Panc1 (cell line): ENCODE data around the gene NDC1. TPM values are rescaled to one million over a fixed set of nuclear protein-coding genes. Genes with fewer than 3 reads are reported as not detected.

ENCODE experiments used
- ATAC-seq: fragments of 200-7000 bp; cut with Tn5 transposase; 2 replicates; pipeline ENCODE4 v1.9.1; 2020; ENCODE audit warnings: mild to moderate bottlenecking, moderate library complexity
- BruUV-seq: library from RNA; stranded (reverse); fragments of 400-500 nt; replicated peaks from 2 replicates; lab custom pipeline; 2021; lab: Mats Ljungman, UMichigan
- CTCF ChIA-PET: fragments of 300-600 bp; sonication (Branson Sonifier 250); formaldehyde crosslinking; loops from one replicate; lab custom pipeline; 2022; ENCODE audit warnings: antibody characterized with exemption; lab: Charles Lee
- POLR2A ChIA-PET: fragments of 300-600 bp; sonication (Branson Sonifier 250); formaldehyde crosslinking; loops from one replicate; lab custom pipeline; 2022; ENCODE audit warnings: antibody characterized with exemption; lab: Charles Lee
- DNase-seq: peaks from one replicate; pipeline ENCODE4 v3.0.0-alpha.2; 2010; ENCODE audit warnings: low read depth, low spot score
- H3K27ac ChIP-seq: 2 replicates; pipeline ENCODE4 v1.5.1; 2011; ENCODE audit warnings: mild to moderate bottlenecking, low read length, inconsistent platforms
- H3K27me3 ChIP-seq: fragments of 200-500 bp; sonication (Bioruptor generic); 2 replicates; pipeline ENCODE4 v1.6.0; 2014; ENCODE audit warnings: low read length, inconsistent platforms; ENCODE audit not compliant: control insufficient read depth, insufficient read depth
- H3K36me3 ChIP-seq: fragments of 200-500 bp; sonication (Bioruptor generic); 2 replicates; pipeline ENCODE4 v1.5.1; 2014; ENCODE audit warnings: inconsistent platforms, mild to moderate bottlenecking, low read length, moderate library complexity; ENCODE audit not compliant: control insufficient read depth, insufficient read depth
- H3K4me1 ChIP-seq: 2 replicates; pipeline ENCODE4 v1.5.1; 2011; ENCODE audit warnings: inconsistent platforms, mild to moderate bottlenecking, low read length, moderate library complexity; ENCODE audit not compliant: control insufficient read depth, insufficient read depth
- H3K4me3 ChIP-seq, 2 experiments: 2 replicates each; pipeline ENCODE4 v1.5.1; 2011 to 2012; ENCODE audit warnings: low read depth in 2 of 2, low read length in 2 of 2, mild to moderate bottlenecking in 2 of 2, inconsistent platforms in 1 of 2, moderate library complexity in 1 of 2
- H3K9me3 ChIP-seq: fragments of 200-500 bp; sonication (Bioruptor generic); 2 replicates; pipeline ENCODE4 v1.5.1; 2014; ENCODE audit warnings: low read depth, mild to moderate bottlenecking, inconsistent platforms, low read length, moderate library complexity; ENCODE audit not compliant: control insufficient read depth, insufficient read depth
- POLR2AphosphoS5 ChIP-seq: IDR thresholded peaks from 2 replicates; pipeline ENCODE4 v1.6.1; 2012; ENCODE audit warnings: mild to moderate bottlenecking, low read depth, low read length, moderate library complexity
- REST ChIP-seq, 2 experiments: IDR thresholded peaks; 2 replicates each; pipeline ENCODE4 v1.6.1; 2011 to 2012; ENCODE audit warnings: low read depth in 2 of 2, control low read depth in 1 of 2, low read length in 1 of 2, mild to moderate bottlenecking in 1 of 2, moderate library complexity in 1 of 2; ENCODE audit not compliant: insufficient read depth in 1 of 2
- SIN3A ChIP-seq: IDR thresholded peaks from 2 replicates; pipeline ENCODE4 v1.6.1; 2012; ENCODE audit warnings: low read depth, mild to moderate bottlenecking, low read length, moderate library complexity, borderline replicate concordance; ENCODE audit not compliant: insufficient read depth
- TCF7L2 ChIP-seq: IDR thresholded peaks from 2 replicates; pipeline ENCODE4 v1.6.1; 2011; ENCODE audit warnings: mild to moderate bottlenecking, low read depth, low read length, inconsistent platforms
- in situ Hi-C: cut with HindIII; loops from 2 replicates; pipeline ENCODE4 v1.10.0; 2016; ENCODE audit warnings: low sequenced_read_pairs, low pct_unique_long_range_greater_than_20kb
- intact Hi-C: fragments of 100-400 bp; cut with micrococcal nuclease; formaldehyde crosslinking; loops from one replicate; pipeline ENCODE4 v1.10.0; 2022; ENCODE audit not compliant: unreplicated experiment
- total RNA-seq: library from RNA; stranded (reverse); gene quantifications from one replicate; pipeline ENCODE4 v1.2.1, GENCODE V29; 2021; ENCODE audit not compliant: unreplicated experiment
- TF ChIP-seq, protein P1 (sequence below): fragments of 450-650 bp; IDR thresholded peaks from 2 replicates; pipeline ENCODE4 v1.5.1; 2017; ENCODE audit warnings: mild to moderate bottlenecking

NDC1 gene
- total RNA-seq, 1 experiment from 2014 or later: 44.4 TPM

GRCh38 chr1:53728702-53729455 is 109.2 kb downstream of the NDC1 start:
- Histone ChIP-seq H3K4me3 (no peak overlapping the region), H3K36me3 (no peaks in the 10 kb centered on the region), H3K27ac (no peak overlapping the region), H3K9me3 (no peaks in the 10 kb centered on the region), H3K27me3 (no peaks in the 10 kb centered on the region; the same call in 1 of the 2 replicates), H3K4me1 (peaks cover 2% of the 10 kb centered on the region; the same call in 1 of the 2 replicates)
- in situ Hi-C loops: no loop called here
- 0 out of 2 replicates have a peak, but pooled peaks have one; percentile 50 for TF ChIP-seq TCF7L2
- no peak for TF ChIP-seq SIN3A
- BruUV-seq: no TSS peak
- ChIA-PET CTCF (no interaction called here), POLR2A (no interaction called here)
- intact Hi-C loops: no loop called here
- ATAC-seq (no peak), DNase-seq (no peak)

GRCh38 chr1:53728196-53728595 is 109.9 kb downstream of the NDC1 start:
- ATAC-seq (no peak), DNase-seq (no peak)
- TF ChIP-seq TCF7L2 (no peak), SIN3A (no peak), POLR2AphosphoS5 (no peak), REST (IDR thresholded peaks at IDR 0.05; ENCODE audit: insufficient read depth in 1 of 2, low read depth in 2 of 2, low read length in 1 of 2) (no peak)
- TF ChIP-seq, protein P1, sequence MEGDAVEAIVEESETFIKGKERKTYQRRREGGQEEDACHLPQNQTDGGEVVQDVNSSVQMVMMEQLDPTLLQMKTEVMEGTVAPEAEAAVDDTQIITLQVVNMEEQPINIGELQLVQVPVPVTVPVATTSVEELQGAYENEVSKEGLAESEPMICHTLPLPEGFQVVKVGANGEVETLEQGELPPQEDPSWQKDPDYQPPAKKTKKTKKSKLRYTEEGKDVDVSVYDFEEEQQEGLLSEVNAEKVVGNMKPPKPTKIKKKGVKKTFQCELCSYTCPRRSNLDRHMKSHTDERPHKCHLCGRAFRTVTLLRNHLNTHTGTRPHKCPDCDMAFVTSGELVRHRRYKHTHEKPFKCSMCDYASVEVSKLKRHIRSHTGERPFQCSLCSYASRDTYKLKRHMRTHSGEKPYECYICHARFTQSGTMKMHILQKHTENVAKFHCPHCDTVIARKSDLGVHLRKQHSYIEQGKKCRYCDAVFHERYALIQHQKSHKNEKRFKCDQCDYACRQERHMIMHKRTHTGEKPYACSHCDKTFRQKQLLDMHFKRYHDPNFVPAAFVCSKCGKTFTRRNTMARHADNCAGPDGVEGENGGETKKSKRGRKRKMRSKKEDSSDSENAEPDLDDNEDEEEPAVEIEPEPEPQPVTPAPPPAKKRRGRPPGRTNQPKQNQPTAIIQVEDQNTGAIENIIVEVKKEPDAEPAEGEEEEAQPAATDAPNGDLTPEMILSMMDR: no peak
- POLR2A ChIA-PET: no interaction called here
- no peak overlapping the region for H3K4me3 ChIP-seq
- in situ Hi-C loops (no loop called here), intact Hi-C loops (no loop called here)
- CTCF ChIA-PET: no interaction called here
- no peak overlapping the region for H3K27ac ChIP-seq
- no TSS peak for BruUV-seq
- H3K9me3 ChIP-seq: no peaks in the 10 kb centered on the region
- H3K36me3 ChIP-seq: no peaks in the 10 kb centered on the region
- 0 out of 2 replicates have a peak, but pooled peaks cover 2% of the 10 kb centered on the region for H3K4me1 ChIP-seq
- no peaks in the 10 kb centered on the region for H3K27me3 ChIP-seq
